Endometrium (tissue), 2 donors: ENCODE data around the gene ATP2B2.

Experiments
- FAIRE-seq: peaks from 2 replicates; lab custom pipeline; 2012; peaks lifted over from hg19 to GRCh38; lab: Jason Lieb, UNC
- donor health status: control.
- donor health status: control.

The ATP2B2 gene

DNA sequence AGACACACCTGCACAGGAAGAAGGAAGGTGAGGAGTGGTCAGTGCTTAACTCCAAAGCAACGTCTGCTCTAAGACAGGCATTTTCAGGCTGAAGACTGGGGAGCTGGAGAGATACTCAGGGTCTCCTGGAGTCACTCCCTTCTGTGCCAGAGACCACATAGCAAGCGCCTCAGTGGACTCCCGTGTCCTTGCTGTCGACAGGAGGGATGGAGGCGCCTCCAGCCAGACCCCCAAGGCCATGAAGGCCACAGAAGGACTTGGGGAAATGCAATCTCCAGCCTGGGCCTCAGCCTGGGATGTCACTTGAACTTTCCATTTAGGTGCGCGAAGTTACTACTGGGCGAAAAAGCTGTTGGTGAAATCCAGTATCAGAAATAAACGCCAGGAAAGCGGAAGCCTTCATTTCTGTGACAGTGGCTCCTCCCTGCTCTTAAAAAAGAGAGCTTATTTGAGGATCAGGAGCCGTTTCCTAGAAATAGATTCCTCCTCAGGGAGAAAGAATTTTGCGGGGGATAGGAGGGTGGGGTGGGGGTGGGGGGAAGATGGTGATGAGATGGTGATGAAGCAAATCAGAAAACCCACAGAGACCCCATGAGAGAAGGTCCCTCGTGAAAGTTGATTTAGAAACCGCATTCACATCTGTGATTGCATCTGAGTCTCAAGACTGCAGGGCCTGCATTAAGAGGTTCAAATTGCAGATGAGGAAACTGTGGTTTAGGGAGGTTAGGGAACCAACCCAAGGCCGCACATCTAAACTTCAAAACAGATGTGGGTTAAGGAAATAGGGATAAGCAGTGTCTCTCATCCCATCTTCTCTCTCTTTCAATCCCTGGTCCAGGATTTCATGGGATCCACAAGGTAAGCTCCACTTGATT lies 78.8 kb downstream of the ATP2B2 start:
- no peak for FAIRE-seq

DNA sequence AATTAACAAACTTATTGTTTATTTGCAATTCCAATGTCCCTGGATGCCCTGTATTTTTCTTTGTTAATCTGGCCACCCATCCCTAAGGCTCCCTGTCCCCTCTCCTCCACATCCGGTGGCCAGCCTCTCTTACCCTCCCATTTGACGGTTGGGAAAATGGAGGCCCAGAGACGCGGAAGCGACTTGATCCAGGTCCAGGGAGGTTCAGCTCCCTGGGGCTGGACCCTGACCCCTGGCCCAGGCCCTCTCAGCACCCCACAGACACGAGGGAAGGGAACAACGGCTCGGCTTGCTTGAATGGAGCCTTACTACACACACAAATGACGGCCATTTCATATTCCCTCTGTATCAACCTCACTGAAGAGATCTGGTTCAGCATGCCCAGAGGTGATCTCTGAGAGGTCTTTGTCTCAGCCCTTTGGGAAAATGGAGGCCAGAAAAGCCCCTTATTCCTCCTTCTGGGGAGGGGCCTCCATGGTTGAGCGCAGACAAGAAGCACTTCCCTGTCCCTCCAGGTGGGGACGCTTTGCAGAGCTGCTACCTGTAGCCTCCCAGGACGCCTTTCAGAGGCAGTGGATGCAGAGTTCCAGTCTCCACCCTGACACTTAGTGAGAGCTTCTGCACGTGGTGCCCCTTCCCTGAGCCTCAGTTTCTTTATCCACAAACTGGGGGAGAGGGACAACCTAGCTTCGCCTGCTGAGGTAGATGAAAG lies 82.1 kb downstream of the ATP2B2 start:
- no peak for FAIRE-seq

- no peak for FAIRE-seq
Observed at GRCh38 chr3:10421996-10422395, 83.4 kb downstream of the ATP2B2 start.

DNA sequence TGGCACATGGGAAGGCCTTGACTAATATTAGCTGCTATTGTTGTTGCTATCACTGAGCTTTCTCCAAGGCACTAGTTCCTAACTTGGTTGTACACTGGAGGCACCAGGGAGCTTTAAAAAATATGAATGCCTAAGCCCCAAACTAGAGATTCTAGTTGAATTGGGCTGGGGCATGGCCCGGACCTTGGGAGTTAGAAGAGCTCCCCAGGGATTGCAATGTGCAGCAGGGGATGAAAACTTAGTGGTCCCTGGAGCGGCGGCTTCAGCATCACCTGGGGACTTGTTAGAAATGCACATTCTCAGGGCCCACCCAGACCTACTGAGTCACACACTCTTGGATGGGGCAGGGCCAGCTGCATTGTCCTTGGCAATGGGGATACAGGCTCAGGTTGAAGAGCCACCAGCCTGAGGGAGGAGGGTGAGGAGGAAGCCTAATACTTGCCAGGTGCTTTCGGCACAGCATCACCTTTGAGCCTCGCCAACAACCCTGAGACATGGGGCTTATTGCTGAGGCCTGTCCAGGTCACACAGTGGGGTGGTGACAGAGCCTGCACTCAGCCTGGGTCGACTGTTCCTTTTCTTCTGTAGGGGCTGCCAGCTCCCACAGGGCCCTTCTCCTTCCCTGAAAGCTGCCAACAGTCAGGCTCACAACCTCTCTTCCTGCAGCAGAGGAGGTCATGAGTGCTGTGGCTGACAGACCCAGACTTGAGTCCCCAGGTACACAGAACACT lies 84.5 kb downstream of the ATP2B2 start:
- no peak for FAIRE-seq

DNA sequence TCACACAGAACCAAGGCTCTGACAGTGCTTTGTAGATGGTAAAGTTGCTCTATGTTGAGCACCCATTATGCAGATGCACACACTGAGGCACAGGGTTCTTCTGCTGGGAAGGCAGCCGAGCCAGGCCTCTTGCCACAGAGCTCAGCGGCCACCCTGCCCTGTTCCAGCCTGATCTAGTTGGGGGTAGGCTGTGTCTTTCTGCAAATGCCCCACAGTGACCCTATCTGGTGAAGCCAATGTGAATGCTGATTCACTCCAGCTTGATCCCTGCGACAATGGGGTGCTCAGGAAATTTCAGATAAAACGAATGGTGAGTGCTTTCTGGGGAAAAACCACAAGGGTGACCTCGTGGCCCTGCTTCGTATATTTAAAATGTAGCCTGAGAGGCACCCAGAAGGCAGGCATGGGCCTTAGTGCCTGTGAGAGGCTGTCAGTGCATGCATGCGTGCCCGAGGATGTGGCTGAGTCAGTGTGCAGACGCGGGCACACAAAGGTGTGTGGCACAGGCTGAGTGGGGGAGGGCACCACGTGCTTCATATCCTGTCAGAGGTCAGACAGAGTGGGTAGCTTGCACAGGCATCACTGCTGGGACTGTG lies 85.7 kb downstream of the ATP2B2 start:
- FAIRE-seq = no peak

DNA sequence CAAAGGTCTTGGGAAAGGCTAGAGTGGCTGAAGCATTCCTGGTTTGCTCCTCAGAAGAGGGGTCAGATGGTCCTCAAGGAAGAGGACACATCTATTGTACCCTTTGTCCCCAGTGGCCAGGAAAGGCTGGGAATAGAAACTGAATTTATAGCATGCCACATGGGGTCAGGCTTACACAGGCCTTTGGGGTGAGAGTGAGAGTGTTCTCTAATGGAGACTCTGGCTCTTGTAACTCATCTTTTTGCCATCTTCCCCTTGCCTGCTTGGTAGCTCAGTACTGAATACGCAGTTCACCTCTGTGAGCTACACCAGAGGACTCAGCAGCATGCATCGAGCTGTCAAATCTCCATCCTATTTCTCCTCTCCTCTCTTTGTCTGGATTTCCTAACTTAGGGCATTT lies 87.5 kb downstream of the ATP2B2 start:
- FAIRE-seq = no peak

DNA sequence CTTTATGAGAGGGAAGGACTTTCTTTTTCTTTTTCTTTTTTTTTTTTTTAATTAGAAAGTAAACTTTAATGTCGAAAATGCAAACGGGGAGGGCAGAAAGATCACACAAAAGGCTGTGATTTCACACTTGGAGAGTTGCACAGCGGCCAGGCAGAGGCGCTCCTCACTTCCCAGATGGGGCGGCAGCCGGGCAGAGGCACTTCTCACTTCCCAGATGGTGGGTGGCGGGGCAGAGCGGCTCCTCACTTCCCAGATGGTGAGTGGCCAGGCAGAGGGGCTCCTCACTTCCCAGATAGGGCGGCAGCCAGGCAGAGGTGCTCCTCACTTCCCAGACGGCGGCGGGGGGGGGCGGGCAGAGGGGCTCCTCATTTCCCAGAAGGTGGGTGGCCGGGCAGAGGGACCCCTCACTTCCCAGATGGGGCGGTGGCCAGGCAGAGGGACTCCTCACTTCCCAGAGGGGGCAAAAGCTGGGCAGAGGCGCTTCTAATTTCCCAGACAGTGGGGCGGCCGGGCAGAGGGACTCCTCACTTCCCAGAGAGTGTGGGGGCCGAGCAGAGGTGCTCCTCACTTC lies 88.6 kb downstream of the ATP2B2 start:
- no peak for FAIRE-seq

- no peak for FAIRE-seq
Observed at GRCh38 chr3:10413041-10413440, 92.3 kb downstream of the ATP2B2 start.

GRCh38 chr3:10411598-10412332 lies 93.6 kb downstream of the ATP2B2 start:
- no peak for FAIRE-seq

DNA sequence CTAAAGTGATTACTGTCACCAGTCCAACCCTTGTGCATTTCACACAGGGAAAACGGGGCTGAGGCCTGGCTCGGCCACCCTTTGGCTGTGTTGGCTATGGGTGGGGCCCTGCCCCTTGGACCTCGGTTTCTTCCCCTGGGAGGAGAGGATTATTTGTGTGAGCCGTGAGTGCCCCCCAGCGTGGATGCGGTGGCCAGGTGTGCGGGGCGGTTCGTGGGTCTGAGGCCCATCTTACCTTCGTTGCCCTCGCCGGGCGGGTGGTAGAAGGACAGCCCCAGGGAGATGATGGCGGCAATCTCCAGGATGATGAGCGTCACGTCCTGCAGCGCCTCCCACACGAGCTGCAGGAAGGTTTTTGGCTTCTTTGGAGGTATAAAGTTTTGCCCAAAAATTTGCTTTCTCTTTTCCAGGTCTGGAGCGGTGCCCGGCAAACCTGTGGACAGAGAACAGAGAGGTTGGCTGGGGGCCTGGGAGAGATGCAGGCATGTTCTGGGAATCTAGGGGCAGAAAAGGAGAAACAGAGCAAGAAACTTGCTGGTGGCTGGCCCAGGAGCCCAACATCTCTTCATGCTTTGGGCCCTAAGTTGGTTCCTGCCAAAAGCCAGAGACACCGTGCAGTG lies 94.9 kb downstream of the ATP2B2 start:
- no peak for FAIRE-seq

GRCh38 chr3:10408680-10409079 lies 96.7 kb downstream of the ATP2B2 start:
- FAIRE-seq = no peak

DNA sequence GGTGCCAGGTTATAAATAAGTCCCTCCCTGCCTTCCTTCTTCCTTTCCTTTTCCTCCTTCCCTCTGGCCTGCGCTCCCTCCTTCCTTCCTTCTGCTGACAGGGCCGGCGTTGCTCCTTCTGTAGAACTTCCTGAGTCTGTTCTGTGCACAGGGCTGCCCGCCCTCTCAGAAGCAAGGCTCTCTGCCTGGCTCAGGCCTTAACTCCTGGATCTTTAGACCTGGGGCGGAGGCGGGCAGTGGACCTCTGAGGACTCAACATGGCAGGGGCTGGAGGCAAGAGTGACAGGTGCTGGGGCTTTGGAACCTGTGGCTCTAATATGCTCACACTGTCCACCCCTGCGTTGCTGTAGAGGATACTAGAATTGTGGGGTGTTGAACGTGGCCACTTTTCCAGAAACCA lies 98.0 kb downstream of the ATP2B2 start:
- no peak for FAIRE-seq

DNA sequence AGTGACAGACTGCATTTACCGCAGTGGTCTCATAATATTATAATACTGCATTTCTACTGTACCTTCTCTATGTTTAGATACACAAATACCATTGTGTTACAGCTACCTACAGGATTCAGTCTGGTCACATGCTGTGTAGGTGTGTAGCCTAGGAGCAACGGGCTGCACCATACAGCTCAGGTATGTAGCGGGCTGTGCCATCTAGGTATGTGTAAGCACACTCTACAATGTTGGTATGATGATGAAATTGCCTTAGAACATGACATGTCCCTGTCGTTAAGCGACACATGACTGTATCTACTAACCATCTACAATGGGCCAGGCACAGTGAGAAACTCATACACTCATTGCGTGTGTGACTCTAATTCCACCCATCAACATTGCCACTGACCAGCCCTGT lies 99.0 kb downstream of the ATP2B2 start:
- FAIRE-seq = no peak

- FAIRE-seq = no peak
Observed at GRCh38 chr3:10405816-10406215, 99.6 kb downstream of the ATP2B2 start.

- no peak for FAIRE-seq
Observed at GRCh38 chr3:10404876-10405275, 100.5 kb downstream of the ATP2B2 start.

DNA sequence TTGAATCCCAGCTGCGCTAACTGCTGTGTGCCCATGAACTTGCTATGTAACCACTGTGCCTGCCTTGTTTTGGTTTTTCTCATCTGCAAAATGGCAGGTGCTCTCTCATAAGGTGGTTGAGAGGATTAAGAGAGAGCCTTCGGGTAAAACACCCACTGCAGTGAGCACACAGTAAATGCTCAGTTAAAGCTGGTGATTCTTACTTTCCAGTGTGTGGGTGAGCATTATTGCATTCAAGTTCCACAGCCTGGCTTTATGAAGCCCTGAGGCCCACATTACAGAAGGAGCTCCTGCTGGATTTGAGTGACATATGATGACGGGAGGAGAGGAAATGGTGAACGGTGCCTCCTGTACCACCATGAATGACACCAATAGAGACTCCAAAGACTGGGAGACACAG lies 101.0 kb downstream of the ATP2B2 start:
- FAIRE-seq = no peak

DNA sequence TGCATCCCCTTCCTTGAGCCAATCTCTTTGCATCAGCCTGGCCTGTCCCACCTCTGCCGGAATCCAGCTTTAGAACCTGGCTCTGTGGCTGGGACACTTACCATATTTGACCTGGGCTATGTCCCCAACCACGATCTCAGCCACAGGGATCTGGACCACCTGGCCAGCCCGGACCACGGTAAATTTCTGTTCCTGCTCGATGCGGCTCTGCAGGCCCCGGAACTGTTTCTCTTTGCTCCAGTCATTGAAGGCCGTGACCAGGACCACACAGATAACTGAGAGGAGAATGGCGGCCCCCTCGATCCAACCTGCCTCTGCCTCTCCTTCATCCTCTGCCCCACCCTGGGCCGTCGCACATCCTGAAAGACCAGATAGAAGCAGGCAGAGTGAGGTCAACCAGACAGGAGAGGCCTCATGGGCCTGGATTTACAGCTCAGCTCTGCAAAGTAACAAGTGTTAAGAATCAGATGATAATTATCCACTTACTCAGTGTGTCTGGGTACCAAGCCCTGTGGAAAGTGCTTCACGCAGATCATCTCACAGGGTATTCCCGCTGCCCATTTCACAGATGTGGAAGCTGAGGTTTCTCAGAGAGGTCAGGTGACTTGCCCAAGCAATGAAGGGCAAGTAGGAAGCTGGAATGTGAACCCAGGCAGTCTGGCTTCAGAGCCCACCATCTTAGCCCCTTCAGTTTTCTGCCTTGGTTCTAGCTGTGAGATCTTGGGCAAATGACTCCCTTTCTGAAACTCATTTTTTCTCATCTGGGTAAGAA lies 103.2 kb downstream of the ATP2B2 start:
- no peak for FAIRE-seq

DNA sequence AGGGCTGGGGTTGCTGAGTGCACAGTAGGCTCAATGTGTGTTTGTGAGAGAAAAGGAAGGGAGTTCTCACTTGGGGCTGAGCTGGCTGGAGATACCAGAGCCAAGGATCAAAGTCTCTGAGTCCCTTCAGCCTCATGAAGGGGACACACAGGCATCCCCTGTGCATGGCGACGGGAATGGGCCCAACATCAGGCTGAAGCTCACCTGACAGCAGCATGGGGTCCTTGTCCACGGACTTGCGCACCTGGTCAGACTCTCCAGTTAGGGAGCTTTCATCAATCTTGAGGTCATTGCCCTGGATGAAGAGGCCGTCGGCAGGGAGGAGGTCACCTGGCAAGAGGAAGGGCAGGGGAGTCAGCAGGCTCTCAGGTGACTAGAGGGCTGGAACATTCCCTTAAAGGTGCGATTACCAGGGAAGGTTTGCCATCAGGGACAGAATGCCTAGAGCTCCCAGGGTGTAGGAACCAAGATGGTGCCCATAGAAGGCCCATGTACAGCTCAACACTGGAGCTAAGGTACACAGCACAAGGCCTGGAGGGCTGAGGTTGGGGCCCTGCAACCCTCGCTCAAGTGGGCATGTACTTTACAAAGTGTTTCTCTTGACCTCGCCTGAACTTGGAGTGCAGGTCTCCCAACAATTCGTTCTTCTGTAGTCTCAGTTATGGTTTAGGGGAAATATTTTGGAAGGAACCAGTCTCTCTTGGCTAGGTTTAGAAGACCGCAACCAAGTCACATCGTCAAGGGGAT lies 104.5 kb downstream of the ATP2B2 start:
- no peak for FAIRE-seq

DNA sequence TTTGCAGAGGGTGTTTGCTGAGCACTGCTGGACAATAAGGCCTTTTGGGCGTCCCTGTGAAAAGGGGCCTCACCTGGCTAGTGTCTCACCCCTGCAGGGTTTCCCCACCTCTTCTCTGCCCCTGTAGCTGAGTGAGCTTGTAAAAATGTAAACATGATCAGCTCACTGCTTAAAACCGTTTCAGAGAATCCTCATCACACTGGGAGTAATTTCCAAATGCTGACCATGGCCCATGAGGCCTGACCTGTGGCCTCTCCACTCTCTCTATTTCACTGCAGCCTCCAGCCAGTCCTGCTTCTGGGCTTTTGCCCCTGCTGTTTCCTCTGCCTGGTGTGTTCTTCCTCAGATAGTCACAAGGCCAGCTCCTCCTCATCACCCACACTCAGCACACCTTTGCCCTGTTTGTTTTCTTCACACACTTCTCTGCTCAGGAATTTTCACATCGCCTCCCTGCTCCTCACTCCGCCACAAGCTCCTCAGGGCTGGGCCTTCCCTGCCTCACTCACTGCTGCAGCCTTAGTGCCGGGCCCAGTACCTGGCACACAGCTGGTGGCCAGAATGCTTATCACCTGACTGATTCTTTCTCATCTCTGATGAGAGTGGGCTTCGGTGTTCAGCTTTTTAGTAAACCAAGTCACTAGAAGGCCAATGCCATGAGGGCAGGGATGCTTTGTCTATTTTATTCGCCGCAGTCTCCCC lies 105.2 kb downstream of the ATP2B2 start:
- no peak for FAIRE-seq
